Tibial nerve (tissue), 3 donors: ENCODE data around the gene JADE2.

ENCODE experiments used
- POLR2A ChIP-seq, 2 donors: fragments of 450-650 bp; IDR thresholded peaks; one replicate each; pipeline ENCODE4 v1.6.1; 2017; ENCODE audit warnings: antibody characterized with exemption in 2 of 2, mild to moderate bottlenecking in 2 of 2, moderate library complexity in 2 of 2
- TF ChIP-seq, protein P1 (sequence below), 5 experiments: fragments of 200-600 bp in 3 of 5; fragments of 450-650 bp in 2 of 5; sonication (generic) in 3 of 5; IDR thresholded peaks; one replicate each; pipeline ENCODE4 v1.5.1; 2016 to 2019; ENCODE audit warnings: antibody characterized with exemption in 5 of 5, mild to moderate bottlenecking in 3 of 5, moderate library complexity in 2 of 5

DNA sequence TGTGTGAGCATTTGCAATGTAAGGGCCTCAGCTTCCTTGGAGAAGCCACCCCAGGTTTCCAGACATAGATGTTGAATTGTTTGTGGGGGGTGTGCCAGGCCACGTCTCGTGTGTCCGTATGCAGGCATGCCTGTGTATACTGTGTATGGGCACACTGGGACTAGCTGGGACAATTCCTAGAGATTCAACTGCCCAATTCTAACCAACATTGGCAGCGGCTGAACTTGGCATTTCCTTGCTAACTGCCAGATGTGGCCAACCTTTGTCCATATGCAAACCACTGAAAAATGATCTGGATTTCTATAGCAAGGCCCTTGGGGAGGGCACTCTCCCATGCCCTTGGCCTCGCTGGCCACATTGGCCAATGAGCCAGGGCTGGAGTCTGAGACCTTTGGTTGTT, 56.8 kb downstream of the JADE2 start:
- no peak for TF ChIP-seq POLR2A (IDR thresholded peaks at IDR 0.05)
- TF ChIP-seq, protein P1, sequence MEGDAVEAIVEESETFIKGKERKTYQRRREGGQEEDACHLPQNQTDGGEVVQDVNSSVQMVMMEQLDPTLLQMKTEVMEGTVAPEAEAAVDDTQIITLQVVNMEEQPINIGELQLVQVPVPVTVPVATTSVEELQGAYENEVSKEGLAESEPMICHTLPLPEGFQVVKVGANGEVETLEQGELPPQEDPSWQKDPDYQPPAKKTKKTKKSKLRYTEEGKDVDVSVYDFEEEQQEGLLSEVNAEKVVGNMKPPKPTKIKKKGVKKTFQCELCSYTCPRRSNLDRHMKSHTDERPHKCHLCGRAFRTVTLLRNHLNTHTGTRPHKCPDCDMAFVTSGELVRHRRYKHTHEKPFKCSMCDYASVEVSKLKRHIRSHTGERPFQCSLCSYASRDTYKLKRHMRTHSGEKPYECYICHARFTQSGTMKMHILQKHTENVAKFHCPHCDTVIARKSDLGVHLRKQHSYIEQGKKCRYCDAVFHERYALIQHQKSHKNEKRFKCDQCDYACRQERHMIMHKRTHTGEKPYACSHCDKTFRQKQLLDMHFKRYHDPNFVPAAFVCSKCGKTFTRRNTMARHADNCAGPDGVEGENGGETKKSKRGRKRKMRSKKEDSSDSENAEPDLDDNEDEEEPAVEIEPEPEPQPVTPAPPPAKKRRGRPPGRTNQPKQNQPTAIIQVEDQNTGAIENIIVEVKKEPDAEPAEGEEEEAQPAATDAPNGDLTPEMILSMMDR (IDR thresholded peaks at IDR 0.05) = no peak
